ENCODE data around the gene MYO5A.
"Not testable (repeated sequence)": the region's sequence is repeated elsewhere in the genome, so short reads cannot be mapped to it uniquely, and the experiment has no call there.

The MYO5A gene

DNA sequence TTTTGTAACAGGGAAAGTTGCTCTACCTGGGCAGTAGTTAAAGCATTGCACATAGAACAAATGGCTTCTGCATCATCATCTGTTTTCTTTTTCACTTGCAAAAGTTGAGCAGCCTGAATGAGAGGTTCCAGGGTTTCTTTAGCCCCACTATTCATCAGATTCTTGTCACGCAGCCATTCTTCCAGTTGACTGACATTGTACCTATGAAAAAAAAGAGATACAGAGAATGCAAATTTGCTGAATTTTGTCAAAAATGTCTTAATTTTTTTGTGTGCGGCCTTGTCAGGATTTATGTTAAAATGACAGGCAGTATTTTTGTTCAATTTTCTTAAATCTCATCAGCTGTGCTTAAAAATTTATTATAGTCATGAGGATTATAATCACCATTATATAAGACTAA is 211.7 kb downstream of the MYO5A start:
- no peak for DNase-seq

GRCh38 chr15:52309154-52309548 is 219.5 kb downstream of the MYO5A start:
- no peak for DNase-seq

DNA sequence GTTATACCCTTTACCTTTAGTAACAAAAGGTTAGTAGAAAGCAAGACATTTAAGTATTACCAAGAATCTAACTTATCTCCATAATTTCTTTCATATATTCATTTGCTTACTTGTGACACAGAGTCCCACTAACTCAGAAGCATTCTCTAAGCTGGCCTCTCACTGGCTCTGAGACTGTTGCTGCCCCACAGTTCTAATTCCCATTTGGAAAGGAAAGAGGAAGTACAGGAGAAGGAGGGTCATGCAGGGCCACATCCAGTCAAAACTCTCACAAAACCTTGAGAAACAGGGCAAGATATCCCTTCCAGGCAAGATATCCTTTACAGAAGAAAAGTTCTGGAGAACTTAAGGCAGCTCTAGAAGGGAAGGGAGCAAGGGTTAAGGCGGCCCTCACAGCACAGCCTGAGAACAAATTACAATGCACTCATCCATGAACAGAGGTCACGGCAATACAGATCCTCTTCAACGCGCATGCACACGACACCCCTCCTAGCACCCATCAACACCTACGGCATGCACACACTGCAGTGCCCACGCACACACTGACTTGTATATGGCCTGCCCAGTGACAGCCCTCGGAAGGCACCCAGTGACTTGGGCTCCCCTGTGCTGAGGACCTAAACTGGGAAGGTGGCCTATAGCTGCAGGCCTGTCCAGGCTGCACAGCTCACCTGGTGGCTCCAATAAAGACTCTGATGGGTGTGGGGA is 220.1 kb downstream of the MYO5A start:
- no peak for DNase-seq

GRCh38 chr15:52307847-52308246 is 220.8 kb downstream of the MYO5A start:
- DNase-seq, result no peak

DNA sequence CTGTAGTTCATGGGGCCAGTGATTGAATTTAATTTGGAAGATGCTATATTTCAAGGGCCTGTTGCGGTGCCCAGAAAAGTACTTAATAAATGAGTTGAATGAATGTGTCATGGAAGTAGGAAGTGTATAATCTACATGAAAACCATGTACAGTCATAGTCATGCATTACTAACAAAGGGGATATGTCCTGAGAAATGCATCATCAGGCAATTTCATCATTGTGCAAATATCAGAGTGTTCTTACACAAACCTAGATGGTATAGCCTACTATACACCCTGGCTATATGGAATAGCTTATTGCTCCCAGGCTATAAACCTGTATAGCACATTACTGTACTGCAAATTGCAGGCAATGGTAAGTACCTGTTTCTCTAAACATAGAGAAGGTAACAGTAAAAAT is 222.4 kb downstream of the MYO5A start:
- no peak for DNase-seq

GRCh38 chr15:52303093-52303772 is 225.4 kb downstream of the MYO5A start:
- DNase-seq, result no peak

DNA sequence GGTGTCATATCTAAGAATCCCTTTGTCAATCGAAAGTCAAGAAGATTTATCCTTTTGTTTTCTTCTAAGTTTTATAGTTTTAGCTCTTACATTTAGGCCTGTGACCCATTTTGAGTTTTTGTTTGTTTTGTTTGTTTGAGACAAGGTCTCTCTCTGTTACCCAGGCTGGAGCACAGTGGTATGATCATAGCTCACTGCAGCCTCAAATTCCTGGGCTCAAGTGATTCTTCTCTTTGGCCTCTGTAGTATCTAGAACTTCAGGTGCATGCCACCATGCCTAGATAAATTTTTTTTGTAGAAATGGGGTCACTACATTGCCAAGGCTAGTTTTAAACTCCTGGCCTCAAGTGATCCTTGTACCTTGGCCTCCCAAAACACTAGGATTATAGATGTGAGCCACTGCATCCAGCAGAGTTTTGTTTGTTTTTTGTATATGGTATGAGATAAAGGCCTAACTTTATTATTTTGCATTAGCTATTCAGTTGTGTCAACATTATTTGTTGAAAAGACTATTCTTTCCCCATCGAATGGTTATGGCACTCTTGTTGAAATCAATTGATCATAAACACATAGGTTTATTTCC is 227.3 kb downstream of the MYO5A start:
- DNase-seq, result no peak

- DNase-seq, result no peak
These were observed 233.2 kb downstream of the MYO5A start, which contains the start of gene MYO5C for GRCh38 chr15:52295421-52296001. Gene MYO5C, minus strand, starts transcription at chr15:52295804. Its CDS starts 168 bp downstream, at chr15:52295636.

- no peak for DNase-seq
These were observed 233.7 kb downstream of the MYO5A start for GRCh38 chr15:52294881-52295420.

DNA sequence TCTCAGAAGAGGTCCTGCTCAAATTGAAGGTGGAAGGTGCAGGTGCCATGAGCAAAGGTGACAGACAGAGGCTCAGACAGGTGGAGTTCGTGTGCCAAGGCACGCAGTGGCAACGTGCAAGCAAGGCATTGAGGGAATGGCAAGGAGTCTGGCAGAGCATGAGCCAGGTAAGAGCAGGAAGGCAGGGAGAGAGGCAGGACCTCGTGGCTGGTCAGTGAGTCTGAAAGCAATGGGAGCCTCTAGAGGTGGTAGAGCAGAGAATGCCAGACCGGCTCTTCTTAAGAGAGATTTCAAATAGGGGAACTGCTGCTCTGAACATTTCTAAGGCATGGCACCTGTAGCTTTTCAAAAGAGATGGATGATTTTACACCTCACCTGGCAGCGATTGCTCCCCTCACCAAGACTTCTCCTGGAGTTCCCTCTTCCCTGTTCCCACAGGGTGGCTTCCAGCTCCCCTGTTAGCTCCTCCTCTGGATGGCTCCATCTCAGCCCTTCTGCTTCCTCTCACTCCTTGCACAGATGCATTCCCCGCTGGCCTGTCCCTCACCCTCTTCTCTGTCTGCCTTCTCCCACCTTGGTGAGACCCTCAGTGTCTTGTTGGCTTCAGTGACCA is 235.8 kb downstream of the MYO5A start:
- DNase-seq, result no peak

DNA sequence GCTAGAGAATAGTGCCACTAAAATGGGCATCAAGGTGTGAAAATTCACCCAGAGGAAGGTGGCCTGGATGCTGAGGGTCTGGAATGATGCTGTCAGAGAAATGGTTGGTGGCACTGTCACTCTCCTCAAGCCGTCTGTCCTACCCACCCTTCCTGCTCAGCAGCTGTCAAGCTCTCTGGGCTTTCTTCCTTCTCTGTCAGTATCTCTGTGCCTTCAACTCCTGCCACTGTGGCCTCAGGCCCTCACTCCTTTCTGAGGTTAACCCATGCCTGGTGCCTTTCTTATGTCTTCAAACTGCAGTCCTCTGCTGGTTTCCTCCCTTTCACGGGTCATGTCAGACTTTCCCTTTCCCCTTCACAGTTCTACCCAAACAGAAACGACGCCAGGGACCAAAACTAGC is 237.5 kb downstream of the MYO5A start:
- no peak for DNase-seq

GRCh38 chr15:52290800-52291199 is 237.9 kb downstream of the MYO5A start:
- DNase-seq, result no peak

DNA sequence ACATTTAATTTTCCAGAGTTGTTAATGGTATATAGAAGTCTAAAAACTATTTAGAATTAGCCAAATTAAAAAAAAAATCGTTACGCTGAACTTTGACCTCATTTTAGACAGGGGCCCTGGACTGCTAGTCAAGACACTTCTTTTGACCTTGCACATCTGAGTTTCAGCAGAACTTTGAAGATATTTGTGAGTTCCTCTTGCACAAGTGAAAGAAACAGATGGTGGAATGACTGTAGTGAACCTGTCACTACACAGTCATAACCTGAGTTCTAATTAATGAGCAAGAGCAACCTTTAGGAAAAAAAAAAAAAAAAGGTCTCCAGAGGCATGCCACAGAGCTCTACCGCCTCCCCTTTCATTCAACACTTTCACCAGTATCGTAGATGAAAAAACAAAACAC is 238.4 kb downstream of the MYO5A start:
- DNase-seq, result no peak

GRCh38 chr15:52289629-52290081 is 239.0 kb downstream of the MYO5A start:
- DNase-seq, result no peak

DNA sequence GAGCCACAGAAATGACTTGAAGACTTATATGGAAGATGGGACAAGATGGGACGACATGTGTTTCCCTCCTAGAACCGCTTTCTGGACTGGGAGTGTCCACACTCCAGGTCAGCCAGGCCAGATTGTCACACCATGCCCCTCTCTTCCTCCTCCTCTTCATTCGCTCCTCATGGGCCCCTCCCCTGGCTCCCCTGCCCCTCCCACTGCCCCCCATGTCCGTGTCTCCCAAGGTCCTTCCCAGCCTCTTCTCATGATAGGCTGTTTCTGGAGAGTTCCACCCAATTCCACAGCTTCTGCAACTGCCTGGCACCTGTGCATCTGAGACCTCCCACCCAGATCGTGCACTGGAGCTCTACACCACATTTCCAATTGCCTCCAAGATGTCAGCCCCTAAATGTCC is 239.7 kb downstream of the MYO5A start:
- no peak for DNase-seq

DNA sequence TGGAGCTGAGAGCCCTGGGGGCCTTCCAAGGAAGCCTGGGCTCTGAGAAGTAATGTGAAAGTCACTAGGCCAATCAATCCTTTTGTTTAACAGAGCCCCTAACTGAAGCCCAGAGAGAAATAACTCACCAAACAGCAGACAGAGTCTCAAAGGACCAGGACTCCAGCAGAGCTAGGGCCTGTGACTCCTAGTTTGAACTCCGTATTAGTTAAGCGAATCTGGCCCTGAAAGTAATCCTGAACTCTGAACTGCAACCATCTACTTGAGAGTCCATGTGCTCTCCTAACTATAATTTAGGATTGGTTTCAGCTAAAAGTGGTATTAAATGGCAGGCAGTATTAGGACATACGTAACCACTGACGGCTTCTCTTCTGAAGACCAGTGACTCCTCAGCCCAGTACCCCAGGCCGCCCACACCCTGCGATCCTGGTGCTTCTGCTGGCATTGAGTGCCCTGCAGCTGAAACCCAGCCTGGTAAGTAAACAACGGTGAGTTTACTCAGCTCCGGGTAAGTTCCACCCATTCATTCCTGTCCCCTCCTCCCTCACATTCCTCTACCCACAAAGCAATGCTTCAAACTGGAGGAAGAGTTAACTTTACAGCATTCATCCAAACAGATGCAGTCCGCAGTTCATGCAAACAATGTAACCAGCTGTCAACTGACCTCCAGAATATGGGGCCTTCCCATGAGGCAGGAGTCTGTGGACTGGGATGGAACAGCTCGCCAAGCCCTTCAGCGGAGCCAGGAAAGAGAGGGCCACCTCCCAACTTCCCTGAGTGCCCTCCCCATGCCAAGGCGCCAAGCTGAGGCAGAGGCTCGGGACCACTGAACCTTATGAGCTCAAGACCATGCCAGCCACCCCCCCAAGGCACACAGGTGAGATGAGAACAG is 240.4 kb downstream of the MYO5A start:
- no peak for DNase-seq

- no peak for DNase-seq
These were observed 241.6 kb downstream of the MYO5A start for GRCh38 chr15:52287114-52287513.

DNA sequence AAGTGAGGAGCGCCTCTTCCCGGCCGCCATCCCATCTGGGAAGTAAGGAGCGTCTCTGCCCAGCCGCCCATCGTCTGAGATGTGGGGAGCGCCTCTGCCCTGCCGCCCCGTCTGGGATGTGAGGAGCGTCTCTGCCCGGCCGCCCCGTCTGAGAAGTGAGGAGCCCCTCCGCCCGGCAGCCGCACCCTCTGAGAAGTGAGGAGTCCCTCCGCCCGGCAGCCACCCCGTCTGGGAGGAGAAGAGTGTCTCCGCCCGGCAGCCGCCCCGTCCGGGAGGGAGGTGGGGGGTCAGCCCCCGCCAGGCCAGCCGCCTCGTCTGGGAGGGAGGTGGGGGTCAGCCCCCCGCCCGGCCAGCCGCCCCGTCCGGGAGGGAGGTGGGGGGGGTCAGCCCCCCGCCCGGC is 242.7 kb downstream of the MYO5A start:
- not testable (repeated sequence) for DNase-seq

- no peak for DNase-seq
These were observed 244.5 kb downstream of the MYO5A start for GRCh38 chr15:52284164-52284563.

DNA sequence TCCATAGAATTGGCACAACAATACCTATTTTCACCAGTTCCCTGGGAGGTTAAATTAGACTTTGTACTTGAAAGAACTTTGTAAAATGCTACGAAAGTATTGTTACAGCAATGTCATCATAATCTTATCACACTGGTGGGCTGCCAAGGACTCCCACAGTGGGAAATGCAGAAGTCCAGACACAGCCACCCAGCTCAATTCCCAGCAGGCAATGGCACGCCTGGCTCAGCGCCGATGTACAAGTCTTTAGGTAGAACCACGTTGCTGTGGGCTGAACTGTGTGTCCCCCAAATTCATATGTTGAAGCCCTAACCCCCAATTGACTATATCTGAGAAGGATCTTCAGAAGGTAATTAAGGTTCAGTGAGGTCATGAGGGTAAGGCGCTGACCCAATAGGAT is 245.4 kb downstream of the MYO5A start:
- no peak for DNase-seq

DNA sequence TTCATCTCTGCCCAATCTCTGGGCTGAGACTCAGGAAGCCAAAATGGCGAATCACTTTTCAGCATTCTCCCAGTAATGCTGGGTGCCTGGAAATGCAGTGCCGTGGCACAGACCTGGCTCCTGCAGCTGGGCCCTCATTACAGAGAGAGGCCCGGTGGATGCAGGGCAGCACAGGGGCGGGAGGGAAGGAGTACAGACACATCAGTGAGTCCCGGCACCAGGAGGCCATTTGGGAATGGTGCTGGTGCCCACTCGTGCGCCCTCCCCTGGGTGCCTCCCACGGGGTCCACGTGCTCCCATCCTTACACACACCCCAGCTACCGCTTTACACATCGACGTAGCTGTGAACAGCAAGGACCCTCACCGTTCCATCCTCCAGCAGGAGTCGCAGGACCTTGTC is 246.3 kb downstream of the MYO5A start:
- no peak for DNase-seq
